ENCODE data around the gene PRRC2B.

- TF ChIP-seq CTCF (conservative IDR thresholded peaks at IDR 0.05; ENCODE audit: low read depth in 2 of 2) = no peak
- TF ChIP-seq EZH2 (IDR thresholded peaks at IDR 0.05; ENCODE audit: low read depth, unreplicated experiment) = no peak
- no peak for TF ChIP-seq ZNF114 (CRISPR knock-in tag; IDR thresholded peaks at IDR 0.05)
- TF ChIP-seq, protein P1, sequence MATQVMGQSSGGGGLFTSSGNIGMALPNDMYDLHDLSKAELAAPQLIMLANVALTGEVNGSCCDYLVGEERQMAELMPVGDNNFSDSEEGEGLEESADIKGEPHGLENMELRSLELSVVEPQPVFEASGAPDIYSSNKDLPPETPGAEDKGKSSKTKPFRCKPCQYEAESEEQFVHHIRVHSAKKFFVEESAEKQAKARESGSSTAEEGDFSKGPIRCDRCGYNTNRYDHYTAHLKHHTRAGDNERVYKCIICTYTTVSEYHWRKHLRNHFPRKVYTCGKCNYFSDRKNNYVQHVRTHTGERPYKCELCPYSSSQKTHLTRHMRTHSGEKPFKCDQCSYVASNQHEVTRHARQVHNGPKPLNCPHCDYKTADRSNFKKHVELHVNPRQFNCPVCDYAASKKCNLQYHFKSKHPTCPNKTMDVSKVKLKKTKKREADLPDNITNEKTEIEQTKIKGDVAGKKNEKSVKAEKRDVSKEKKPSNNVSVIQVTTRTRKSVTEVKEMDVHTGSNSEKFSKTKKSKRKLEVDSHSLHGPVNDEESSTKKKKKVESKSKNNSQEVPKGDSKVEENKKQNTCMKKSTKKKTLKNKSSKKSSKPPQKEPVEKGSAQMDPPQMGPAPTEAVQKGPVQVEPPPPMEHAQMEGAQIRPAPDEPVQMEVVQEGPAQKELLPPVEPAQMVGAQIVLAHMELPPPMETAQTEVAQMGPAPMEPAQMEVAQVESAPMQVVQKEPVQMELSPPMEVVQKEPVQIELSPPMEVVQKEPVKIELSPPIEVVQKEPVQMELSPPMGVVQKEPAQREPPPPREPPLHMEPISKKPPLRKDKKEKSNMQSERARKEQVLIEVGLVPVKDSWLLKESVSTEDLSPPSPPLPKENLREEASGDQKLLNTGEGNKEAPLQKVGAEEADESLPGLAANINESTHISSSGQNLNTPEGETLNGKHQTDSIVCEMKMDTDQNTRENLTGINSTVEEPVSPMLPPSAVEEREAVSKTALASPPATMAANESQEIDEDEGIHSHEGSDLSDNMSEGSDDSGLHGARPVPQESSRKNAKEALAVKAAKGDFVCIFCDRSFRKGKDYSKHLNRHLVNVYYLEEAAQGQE (IDR thresholded peaks at IDR 0.05; ENCODE audit: unreplicated experiment) = no peak
- TF ChIP-seq CREB1 (CRISPR knock-in tag; IDR thresholded peaks at IDR 0.05; ENCODE audit: low read depth) = peak; percentile 72
- no peak for TF ChIP-seq POLR2AphosphoS5 (IDR thresholded peaks at IDR 0.05; ENCODE audit: low read depth)
These were observed 11.5 kb downstream of the PRRC2B start for GRCh38 chr9:131405428-131405827.
